Activated CD4-positive, alpha-beta T cell treated with anti-CD3 and anti-CD28 coated beads, Interleukin-2, amount 50 U/mL, for 16 hours (primary cell): ENCODE measurements around the gene DHRS7B.
A peak's percentile ranks its signal among the peaks of the same experiment; 100 is the strongest.
"Not testable (repeated sequence)": the region's sequence is repeated elsewhere in the genome, so short reads cannot be mapped to it uniquely, and the experiment has no call there.

Experiments
- DNase-seq: peaks from one replicate; pipeline ENCODE4 v3.0.0-alpha.2; 2020

DHRS7B gene

GRCh38 chr17:21113049-21113690 lies 13.6 kb upstream of the DHRS7B start:
- DNase-seq: no peak

DNA sequence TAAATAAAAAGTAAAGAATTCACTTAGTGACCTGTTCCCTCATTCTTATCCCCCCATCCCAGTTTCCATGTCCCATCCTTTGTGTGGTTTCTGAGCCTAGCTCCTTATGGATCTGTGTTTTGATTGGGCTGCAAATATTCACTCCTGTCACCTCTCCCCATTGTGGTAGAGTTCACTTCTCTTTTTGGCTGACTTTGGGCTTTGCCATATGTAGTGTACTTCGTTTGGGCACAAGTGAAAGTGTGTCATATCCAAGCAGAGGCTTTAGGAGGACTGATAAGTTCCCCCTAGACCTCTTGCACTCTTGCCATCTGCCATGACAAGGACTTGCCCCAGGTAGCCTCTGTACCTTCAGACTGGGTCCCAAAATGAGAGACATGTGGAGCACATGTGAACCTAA lies 13.0 kb upstream of the DHRS7B start:
- DNase-seq: no peak

DNA sequence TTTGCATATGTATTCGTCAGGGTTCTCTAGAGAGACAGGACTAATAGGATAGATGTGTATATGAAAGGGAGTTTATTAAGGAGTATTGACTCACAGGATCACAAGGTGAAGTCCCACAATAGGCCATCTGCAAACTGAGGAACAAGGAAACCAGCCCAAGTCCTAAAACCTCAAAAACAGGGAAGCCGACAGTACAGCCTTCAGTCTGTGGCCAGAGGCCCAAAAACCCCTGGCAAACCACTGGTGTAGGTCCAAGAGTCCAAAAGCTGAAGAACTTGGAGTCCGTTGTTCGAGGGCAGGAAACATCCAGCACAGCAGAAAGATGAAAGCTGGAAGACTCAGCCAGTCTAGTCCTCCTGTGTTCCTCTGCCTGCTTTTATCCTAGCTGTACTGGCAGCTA lies 12.0 kb upstream of the DHRS7B start:
- not testable (repeated sequence) for DNase-seq

DNA sequence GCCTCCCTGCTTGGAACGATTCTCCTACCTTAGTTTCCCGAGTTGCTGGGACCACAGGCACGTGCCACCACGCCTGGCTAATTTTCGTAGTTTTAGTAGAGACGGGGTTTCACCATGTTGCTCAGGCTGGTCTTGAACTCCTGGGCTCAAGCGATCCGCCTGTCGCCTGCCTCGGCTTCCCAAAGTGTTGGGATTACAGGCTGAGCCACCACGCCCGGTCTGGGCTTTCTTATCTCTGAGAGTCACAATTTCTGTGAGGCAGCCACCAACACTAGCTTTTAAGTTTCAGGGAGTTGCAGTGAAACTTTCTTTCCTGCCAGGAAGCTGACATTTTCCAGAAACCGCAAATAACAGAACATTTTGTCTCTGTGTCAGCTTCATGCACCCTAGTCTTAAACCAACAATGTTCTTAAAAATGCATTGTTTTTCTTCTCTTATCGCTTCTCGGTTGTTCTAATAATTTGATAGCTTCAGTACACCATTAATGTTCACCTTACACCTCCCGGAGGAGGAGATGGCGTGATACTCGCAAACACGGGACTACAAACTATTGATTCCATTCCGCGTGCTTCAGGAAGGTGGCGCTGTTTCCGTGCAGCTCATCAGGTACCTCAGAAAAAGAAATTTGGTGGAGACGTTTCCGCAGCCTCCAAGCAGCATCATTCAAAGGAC lies 7.4 kb upstream of the DHRS7B start:
- DNase-seq: peak; percentile 75

DNA sequence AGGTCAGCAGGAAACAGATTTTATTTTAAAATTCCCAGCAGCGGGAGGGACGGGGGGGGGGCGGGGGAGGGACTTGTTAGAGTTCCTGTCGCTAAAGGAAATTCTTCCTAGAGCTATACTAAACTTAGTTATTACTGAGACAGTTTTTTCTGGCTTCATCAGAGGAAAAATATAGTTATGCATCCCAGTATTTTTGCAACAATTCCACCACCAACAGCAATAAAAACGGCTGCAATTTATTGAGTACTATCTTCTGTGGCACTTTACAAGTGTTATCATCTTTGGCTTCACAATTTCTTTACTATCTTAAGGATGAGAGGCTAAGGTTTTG lies 6.9 kb upstream of the DHRS7B start:
- DNase-seq: no peak

DNA sequence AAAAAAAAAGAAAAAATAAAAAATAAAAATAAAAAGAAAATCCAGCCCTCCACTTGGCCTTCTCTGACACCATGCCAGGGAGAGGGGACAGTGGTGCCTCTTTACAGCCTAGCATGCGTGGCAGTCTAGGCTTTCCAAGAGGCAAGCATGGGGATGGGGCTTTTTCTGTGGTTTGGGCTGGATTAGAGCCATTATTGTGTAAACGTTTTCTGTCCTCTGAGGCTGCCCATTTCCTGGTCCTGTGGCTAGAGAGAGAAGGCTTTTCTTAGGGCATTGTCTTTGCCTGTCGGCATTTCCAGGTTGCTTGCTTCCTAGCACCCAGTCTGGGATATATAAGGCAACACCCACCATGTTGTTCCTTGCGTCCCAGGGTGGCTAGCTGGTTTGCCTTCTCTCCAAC lies 2.7 kb upstream of the DHRS7B start:
- no peak for DNase-seq

GRCh38 chr17:21124517-21124916 lies 2.2 kb upstream of the DHRS7B start:
- DNase-seq: not testable (repeated sequence)

DNA sequence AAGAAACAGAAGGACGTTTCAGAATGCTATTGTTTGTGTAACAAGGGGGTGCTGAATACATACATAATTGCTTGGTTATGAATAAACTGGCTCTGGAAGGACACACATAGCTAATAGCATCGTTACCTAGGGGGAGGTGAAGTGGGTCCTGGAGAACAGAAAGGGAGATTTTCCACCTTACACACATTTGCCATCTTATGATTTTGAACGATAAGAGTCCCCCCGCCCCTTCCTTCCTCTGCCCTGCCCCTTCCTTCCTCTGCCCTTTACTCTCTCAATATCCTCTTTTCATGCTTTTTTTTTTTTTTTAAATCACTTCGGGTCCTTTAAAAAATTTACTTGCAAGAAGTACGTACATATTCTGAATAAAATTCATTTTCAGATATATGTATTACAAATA lies 902 bp upstream of the DHRS7B start:
- peak; percentile 57 for DNase-seq

DNA sequence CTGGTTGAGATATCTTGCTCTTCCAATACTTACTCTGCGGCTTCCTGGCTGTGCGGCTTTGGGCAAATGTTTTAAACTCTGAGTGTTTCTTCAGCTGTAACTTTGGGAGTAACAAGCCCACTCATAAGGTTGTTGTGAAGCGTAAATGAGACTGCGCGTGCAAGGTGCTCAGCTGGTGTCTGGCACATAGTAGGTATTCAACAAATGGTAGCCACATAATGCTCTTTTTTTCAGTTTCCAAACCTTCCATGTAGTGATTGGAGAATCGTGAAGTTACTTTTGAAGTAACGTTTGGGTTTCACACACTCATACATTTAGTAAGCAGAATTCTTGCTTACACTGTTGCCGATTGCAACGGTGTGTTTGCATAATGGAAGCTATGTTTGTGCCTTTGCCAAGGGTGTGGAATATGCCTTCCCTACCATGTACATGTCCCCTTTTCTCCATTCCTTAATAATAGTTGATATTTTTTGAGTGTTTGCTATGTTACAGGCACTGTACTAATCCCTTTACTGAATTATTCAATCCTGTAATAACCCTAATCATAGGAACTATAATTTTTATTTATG lies 829 bp downstream of the DHRS7B start:
- DNase-seq: no peak

DNA sequence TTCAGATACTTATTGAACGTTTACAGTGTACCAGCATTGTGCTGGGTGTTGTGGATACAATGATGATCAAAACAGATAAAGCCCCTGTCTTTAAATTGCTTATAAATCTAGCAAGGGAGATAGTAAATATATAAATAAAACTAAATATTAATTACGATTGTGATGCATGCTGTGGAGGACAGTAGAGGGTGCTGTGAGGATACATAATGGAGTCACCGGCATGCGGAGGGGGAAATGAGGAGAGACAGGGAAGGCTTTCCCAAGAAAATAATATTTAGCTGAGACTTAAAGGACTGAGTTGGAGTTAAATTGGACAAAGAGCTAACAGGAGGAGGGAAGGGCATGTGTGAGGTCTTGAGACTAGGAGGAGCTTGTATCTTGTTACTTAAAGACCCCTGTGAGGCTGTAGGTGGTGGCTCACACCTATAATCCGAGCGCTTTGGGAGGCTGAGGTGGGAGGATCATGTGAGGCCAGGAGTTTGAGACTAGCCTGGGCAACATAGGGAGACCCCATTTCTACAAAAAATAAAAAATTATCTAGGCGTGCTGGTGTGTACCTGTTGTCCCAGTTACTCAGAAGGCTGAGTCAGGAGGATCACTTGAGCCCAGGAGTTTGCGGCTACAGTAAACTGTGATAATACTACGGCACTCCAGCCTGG lies 2.4 kb downstream of the DHRS7B start:
- no peak for DNase-seq

DNA sequence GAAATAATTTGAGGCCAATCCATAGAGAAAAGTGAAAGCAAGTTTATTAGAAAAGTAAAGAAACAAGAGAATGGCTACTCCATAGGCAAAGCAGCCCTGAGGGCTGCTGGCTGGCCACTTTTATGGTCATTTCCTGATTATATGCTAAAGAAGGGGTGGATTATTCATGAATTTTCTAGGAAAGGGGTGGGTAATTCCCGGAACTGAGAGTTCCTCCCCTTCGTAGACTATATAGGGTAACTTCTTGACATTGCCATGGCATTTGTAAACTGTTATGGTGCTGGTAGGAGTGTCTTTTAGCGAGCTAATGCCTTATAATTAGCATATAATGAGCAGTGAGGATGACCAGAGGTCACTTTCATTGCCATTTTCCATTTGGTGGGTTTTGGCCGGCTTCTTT lies 4.4 kb downstream of the DHRS7B start:
- no peak for DNase-seq

DNA sequence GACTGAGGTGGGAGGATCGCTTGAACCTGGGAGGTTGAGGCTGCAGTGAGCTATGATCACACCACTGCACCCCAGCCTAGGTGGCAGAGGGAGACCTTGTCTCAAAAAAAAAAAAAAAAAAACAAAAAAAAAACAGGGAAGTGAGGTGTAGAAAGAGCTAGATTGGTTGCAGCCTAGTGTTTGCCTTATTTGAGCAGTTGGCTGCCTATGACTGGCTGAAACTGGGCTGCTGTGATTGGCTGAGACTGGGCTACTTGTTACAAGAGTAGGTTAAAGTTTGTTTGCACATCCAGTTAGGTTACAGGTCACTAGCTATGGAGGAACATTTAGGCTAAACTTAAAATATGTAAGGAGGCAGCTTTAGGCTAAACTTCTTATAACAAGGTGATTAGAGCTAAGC lies 5.7 kb downstream of the DHRS7B start:
- DNase-seq: no peak

DNA sequence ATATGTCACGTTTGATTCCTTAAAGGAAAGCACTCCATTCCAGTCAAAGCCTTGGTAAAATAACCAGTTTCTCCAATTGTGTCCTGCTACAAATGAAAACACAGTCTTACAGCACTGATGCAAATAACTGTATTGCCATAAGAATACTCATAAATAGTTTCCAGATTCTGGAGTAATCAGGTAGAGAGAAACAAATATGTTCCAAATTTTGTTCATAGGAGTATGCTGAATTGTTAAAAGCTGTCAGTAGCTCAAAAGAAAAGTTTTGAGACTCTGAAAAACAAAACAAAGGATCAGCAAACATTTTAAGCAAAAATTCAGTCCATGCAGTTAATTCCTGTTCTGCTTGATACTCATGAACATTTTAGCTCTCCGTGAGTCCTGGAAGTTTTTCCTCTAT lies 7.8 kb downstream of the DHRS7B start:
- DNase-seq: no peak

DNA sequence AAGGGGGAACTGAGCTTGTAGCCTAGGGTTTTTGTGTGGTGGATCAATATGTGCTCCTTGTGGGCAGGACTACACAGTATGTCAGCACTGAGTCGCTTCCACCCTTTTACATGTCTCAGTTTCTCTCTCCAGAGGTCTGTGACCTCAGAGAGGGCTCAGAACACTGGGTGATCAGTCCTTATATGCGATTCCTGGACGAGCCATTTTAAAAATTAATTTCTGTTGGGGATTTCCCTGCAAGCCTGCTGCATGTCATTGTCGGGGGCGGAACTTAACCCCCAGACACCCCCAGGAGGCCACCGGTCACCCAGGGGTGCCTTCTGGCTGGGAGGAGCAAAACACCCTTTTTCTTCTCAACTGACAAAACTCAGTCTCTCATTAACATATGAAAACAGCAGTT lies 14.1 kb downstream of the DHRS7B start:
- no peak for DNase-seq

DNA sequence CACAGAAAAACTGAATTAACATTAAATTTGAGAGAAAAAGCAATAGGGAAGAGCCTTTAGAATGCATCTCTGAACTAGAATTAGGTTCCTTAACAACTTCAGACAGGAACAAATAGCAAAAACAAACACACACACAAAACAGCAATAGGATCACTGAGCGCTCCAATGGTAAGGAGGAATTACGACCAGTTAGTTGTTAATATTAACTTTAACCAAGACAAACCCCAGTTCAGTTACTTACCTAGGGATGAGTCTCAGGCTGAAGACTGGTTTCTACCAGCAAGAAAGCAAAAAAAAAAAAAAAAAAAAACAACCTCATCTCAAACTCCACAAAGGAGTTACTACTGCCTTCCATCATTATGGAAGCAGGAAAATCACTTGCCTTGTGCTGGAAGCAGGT lies 14.6 kb downstream of the DHRS7B start:
- DNase-seq: no peak

GRCh38 chr17:21142065-21142464 lies 15.3 kb downstream of the DHRS7B start:
- not testable (repeated sequence) for DNase-seq

DNA sequence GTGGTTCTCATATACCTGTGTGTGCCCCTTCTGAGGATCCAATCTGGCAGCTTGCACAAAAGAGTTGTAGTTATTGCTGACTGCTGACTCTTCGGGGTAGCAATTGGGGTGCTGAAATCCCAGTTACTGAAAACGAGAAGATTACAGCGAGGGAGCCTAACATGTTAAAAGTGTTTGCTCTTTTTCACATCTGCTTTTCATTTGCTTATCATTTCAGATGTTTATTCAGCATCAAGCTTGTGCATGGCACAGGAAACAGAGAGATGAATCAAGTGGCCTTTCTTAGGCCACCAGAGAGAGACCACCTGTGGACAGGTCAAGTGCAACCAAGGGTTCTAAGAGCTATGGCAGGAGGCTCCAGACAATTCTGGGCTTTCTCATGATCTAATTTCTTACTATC lies 16.9 kb downstream of the DHRS7B start:
- no peak for DNase-seq

- not testable (repeated sequence) for DNase-seq
These were observed 17.5 kb downstream of the DHRS7B start for GRCh38 chr17:21144299-21144698.

- DNase-seq: no peak
These were observed 19.7 kb downstream of the DHRS7B start for GRCh38 chr17:21146362-21147015.

DNA sequence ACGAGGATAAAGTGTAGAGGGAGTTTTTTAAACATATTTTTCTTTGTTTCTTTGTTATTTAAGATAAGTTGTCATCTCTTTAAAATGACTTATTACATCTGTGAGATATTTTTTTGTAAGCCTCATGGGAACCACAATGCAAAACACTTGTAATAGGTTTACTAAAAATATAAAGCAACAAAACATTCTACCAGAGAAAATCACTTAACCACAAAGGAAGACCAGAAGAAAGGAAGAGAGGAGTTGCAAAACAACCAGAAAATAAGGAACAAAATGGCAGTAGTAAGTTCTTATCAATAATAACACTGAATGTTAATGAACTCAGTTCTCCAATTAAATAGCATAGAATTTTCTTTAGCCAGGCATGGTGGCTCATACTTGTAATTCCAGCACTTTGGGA lies 22.9 kb downstream of the DHRS7B start:
- DNase-seq: no peak

- DNase-seq: no peak
These were observed 26.0 kb downstream of the DHRS7B start for GRCh38 chr17:21152731-21153130.

- peak; percentile 48 for DNase-seq
These were observed 31.0 kb downstream of the DHRS7B start for GRCh38 chr17:21157586-21158370.

- no peak for DNase-seq
These were observed 33.6 kb downstream of the DHRS7B start for GRCh38 chr17:21160401-21160800.
